Upper lobe of right lung (tissue), 1 donor: Measurements from ENCODE around the gene PROCR. TPM values are rescaled to one million over a fixed set of nuclear protein-coding genes. Genes with fewer than 3 reads are reported as not detected.
"Not testable (repeated sequence)": the region's sequence is repeated elsewhere in the genome, so short reads cannot be mapped to it uniquely, and the experiment has no call there.

Experiments used
- ATAC-seq: fragments of 200-7000 bp; cut with Tn5 transposase; one replicate; pipeline ENCODE4 v1.9.1; 2020; ENCODE audit warnings: mild to moderate bottlenecking, moderate library complexity
- DNase-seq: peaks from one replicate; pipeline ENCODE4 v3.0.0-alpha.2; 2020
- H3K27ac ChIP-seq: fragments of 200-600 bp; one replicate; pipeline ENCODE4 v1.8.0; 2022
- H3K27me3 ChIP-seq: fragments of 200-600 bp; one replicate; pipeline ENCODE4 v1.8.0; 2022; ENCODE audit warnings: mild to moderate bottlenecking
- H3K36me3 ChIP-seq: fragments of 200-600 bp; one replicate; pipeline ENCODE4 v1.8.0; 2022
- H3K4me1 ChIP-seq: fragments of 200-600 bp; one replicate; pipeline ENCODE4 v1.8.0; 2022
- H3K4me3 ChIP-seq: fragments of 200-600 bp; one replicate; pipeline ENCODE4 v1.8.0; 2022; ENCODE audit warnings: mild to moderate bottlenecking
- H3K9me3 ChIP-seq: fragments of 200-600 bp; one replicate; pipeline ENCODE4 v1.8.0; 2022
- intact Hi-C: fragments of 100-400 bp; cut with DNase I; formaldehyde crosslinking; loops from one replicate; pipeline ENCODE4 v1.11.0; 2022
- total RNA-seq: library from RNA; stranded (reverse); fragmentation: NEBNext Ultra II Directional; extraction: Animal tissue kit (Norgen Biotek cat#: 25700); gene quantifications from one replicate; pipeline ENCODE4 v1.2.1, GENCODE V29; 2021
- TF ChIP-seq, protein P1 (sequence below): fragments of 200-600 bp; IDR thresholded peaks from one replicate; pipeline ENCODE4 v1.8.0; 2022; ENCODE audit warnings: antibody characterized with exemption
- donor health status: DM: no; HTN: yes; CAD: no; lungs with severe emphysema.

Gene PROCR
- total RNA-seq, 1 donor from 2014 or later = 20.4 TPM

DNA sequence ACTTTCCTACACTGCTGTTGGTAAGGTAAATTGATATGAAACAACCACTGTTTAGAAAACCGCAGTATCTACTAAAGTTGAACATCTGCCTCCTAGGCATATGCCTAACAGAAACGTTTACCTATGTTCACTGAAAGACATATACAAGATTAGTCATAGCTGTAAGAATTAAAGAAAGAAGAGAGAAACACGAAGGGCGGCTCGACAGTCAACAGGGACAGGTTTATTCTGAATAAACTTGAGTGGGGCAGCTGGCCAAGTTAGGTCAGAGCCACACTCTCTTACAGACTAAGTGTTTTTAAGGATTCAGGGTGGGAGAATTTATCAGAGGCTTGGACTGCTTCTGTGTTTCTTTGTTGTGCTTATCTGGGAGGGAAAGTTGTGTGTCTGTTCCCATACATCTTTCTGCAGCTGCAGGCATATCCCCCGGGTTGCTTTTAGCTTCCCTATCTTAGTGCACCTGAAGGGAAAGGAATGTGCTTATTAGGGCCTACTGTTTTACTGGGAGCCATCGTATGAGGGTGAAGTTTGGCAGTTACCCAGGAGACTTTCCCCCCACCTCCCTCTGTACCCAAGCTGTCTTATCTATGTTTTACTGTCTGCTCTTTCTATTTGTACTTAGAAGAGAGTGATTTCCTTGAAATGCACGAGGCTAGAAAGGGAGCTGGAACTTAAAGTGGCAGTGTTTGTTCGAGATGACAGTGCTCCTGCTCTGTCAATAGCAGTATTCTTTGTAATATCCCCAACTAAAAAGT, 20.4 kb downstream of the PROCR start:
- ATAC-seq (no peak), DNase-seq (no peak)
- H3K9me3 ChIP-seq = no peaks in the 10 kb centered on the region
- H3K27ac ChIP-seq = no peak overlapping the region
- H3K4me1 ChIP-seq = peaks cover 11% of the 10 kb centered on the region
- H3K4me3 ChIP-seq = no peak overlapping the region
- H3K36me3 ChIP-seq = no peaks in the 10 kb centered on the region
- TF ChIP-seq, protein P1, sequence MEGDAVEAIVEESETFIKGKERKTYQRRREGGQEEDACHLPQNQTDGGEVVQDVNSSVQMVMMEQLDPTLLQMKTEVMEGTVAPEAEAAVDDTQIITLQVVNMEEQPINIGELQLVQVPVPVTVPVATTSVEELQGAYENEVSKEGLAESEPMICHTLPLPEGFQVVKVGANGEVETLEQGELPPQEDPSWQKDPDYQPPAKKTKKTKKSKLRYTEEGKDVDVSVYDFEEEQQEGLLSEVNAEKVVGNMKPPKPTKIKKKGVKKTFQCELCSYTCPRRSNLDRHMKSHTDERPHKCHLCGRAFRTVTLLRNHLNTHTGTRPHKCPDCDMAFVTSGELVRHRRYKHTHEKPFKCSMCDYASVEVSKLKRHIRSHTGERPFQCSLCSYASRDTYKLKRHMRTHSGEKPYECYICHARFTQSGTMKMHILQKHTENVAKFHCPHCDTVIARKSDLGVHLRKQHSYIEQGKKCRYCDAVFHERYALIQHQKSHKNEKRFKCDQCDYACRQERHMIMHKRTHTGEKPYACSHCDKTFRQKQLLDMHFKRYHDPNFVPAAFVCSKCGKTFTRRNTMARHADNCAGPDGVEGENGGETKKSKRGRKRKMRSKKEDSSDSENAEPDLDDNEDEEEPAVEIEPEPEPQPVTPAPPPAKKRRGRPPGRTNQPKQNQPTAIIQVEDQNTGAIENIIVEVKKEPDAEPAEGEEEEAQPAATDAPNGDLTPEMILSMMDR = no peak
- intact Hi-C loops = no loop called here
- no peaks in the 10 kb centered on the region for H3K27me3 ChIP-seq

DNA sequence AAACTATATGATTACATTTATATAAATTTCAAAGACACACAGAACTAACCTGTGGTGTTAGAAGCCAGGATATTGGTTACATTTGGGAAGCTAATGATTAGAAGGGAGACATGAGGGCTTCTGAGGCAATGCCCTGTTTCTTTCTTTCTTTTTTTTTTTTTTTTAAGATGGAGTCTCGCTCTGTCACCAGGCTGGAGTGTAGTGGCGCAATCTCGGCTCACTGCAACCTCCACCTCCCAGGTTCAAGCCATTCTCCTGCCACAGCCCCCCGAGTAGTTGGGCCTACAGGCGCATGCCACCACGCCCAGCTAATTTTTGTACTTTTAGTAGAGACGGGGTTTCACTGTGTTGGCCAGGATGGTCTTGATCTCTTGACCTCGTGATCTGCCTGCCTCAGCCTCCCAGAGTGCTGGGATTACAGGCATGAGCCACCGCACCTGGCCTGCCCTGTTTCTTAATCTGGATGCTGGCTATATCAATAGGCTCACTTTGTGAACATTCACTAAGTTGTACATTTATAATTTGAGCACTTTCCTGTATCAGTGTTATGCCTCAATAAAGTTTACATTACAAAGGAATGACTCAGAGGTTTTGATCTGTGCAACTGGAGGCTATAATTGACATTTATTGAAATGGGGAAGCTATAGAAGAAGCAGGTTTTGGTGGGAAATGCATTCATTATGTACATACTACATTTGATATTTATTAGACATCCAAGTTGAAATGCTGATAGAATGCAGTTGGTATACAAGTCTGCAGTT, 21.3 kb downstream of the PROCR start:
- H3K27me3 ChIP-seq, H3K9me3 ChIP-seq, DNase-seq, H3K27ac ChIP-seq, intact Hi-C loops, H3K4me3 ChIP-seq, ATAC-seq, H3K36me3 ChIP-seq, H3K4me1 ChIP-seq: not testable (repeated sequence)

DNA sequence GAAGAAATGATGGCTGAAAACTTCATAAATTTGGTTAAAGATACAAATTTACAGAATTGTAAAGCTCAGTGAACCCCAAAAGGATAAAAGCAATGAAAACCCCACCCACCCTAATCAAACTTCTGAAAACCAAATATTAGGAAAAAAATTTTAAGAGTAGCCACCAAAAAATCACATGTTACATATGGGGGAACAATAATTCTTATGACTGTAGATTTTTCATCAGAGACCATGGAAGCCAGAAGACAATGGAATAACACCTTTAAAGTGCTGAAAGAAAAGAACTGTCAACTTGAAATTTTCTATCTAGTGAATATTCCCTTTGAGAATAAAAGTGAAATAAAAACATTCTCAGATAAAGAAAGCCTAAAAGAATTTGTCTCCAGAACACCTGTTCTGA, 24.4 kb downstream of the PROCR start:
- ATAC-seq = no peak
- no peaks in the 10 kb centered on the region for H3K27me3 ChIP-seq
- TF ChIP-seq, protein P1 = no peak

DNA sequence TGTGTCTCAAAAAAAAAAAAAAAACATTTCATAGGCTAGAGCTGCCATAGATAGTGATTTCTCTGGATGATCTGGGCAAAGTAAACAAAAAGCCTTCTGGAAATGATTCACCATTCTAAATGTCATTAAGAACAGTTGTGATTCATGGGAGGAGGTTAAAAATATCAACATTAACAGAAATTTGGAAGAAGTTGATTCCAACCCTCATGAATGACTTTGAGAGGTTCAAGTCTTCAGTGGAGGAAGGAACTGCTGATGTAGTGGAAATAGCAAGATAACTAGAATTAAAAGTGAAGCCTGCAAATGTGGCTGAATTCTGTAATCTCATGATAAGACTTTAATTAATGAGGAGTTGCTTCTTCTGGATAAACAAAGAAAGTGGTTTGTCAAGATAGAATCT, 27.9 kb downstream of the PROCR start:
- TF ChIP-seq, protein P1 = no peak
- ATAC-seq (no peak), DNase-seq (no peak)
- intact Hi-C loops = no loop called here
- Histone ChIP-seq H3K27me3 (no peaks in the 10 kb centered on the region), H3K27ac (no peak overlapping the region), H3K36me3 (no peaks in the 10 kb centered on the region), H3K9me3 (no peaks in the 10 kb centered on the region), H3K4me1 (no peaks in the 10 kb centered on the region), H3K4me3 (no peak overlapping the region)

More for the DNA sequence above, 24.4 kb downstream of the PROCR start:
- H3K27ac ChIP-seq = no peak overlapping the region
- no peaks in the 10 kb centered on the region for H3K36me3 ChIP-seq
- intact Hi-C loops = no loop called here
- no peak overlapping the region for H3K4me3 ChIP-seq
- H3K9me3 ChIP-seq = no peaks in the 10 kb centered on the region
- H3K4me1 ChIP-seq = no peaks in the 10 kb centered on the region
- DNase-seq = no peak

DNA sequence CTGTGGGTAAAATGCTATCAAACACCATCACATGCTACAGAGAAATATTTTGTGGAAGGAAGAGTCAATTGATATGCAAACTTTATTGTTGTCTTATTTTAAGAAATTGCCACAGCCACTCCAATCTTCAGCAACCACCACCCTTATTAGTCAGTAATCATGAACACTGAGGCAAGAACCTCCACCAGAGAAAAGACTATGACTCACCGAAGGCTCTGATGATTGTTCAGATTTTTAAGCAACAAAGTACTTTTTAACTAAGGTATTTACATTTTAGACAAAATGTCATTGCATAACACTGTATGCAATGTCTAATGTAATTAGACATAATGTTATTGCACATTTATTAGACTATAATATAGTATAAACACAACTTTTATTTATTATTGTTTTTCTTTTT, 28.4 kb downstream of the PROCR start:
- Histone ChIP-seq H3K4me3 (no peak overlapping the region), H3K36me3 (no peaks in the 10 kb centered on the region), H3K27ac (no peak overlapping the region), H3K27me3 (no peaks in the 10 kb centered on the region), H3K9me3 (no peaks in the 10 kb centered on the region), H3K4me1 (no peaks in the 10 kb centered on the region)
- DNase-seq (no peak), ATAC-seq (no peak)
- intact Hi-C loops = no loop called here
- TF ChIP-seq, protein P1 = no peak

DNA sequence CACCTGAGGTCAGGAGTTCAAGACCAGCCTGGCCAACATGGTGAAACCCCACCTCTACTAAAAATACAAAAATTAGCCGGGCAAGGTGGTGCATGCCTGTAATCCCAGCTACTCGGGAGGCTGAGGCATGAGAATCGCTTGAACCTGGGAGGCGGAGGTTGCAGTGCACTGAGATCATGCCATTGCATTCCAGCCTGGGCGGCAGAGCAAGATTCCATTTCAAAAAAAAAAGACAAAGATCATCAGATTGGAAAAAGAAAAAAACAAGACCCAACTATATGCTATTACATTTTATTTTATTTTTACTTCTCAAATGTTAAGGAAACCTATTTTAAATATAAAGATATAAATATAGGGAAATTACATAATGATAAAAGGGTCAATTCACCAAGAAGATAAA, 29.6 kb downstream of the PROCR start:
- H3K9me3 ChIP-seq, H3K4me3 ChIP-seq, DNase-seq, H3K27me3 ChIP-seq, H3K36me3 ChIP-seq, ATAC-seq, intact Hi-C loops, H3K27ac ChIP-seq, H3K4me1 ChIP-seq: not testable (repeated sequence)
